Left cardiac atrium (tissue), 4 donors: Measurements from ENCODE around the gene VPS33A. TPM values are rescaled to one million over a fixed set of nuclear protein-coding genes. Genes with fewer than 3 reads are reported as not detected.

Experiments
- ATAC-seq, 2 donors: fragments of 200-7000 bp; cut with Tn5 transposase; one replicate each; pipeline ENCODE4 v1.9.1; 2020; ENCODE audit warnings: mild to moderate bottlenecking in 2 of 2, moderate library complexity in 2 of 2
- DNase-seq: peaks from one replicate; pipeline ENCODE4 v3.0.0-alpha.2; 2020
- intact Hi-C, 2 donors: fragments of 100-400 bp; cut with DNase I; formaldehyde crosslinking; loops; one replicate each; pipeline versions ENCODE4 v1.14.1 to v1.15.1; 2022 to 2023
- long read RNA-seq: library from polyadenylated mRNA; unstranded; transcript quantifications from one replicate; pipeline ENCODE4 v2.0.0, GENCODE V29; 2021
- total RNA-seq, 2 donors: library from RNA; stranded (reverse); fragmentation: NEBNext Ultra II Directional; extraction: Animal tissue kit (Norgen Biotek cat#: 25700); gene quantifications; one replicate each; pipeline ENCODE4 v1.2.1, GENCODE V29; 2021
- donor health status: DM: no; HTN: yes; CAD: no.
- donor health status: DM: no; HTN: yes; CAD: no; lungs with severe emphysema.
- donor health status: DM: yes; HTN: yes; CAD: no.
- donor health status: Dilated cardiomyopathy.

Gene VPS33A
- total RNA-seq: 10 to 100 TPM in 1 of 2 donors, 1 to 10 TPM in 1; 9.1 to 10.7 TPM
- long read RNA-seq, full-length matches to known transcripts: 32 of 39 reads
- long read RNA-seq, partial matches to known transcripts: 2 of 39 reads
- long read RNA-seq, other reads (novel, unspliced or antisense): 5 of 39 reads

- DNase-seq (peak; percentile 97), ATAC-seq (peak; percentile 98)
- intact Hi-C loops: no loop called here
These were observed at the start of gene VPS33A for GRCh38 chr12:122266230-122266901. VPS33A (minus strand) TSS chr12:122266494; CDS start chr12:122266408, 86 bp downstream.

GRCh38 chr12:122312926-122313325 is 46.6 kb upstream of the VPS33A start:
- intact Hi-C loops: no loop called here
- DNase-seq (no peak), ATAC-seq (no peak)

- DNase-seq: no peak
- ATAC-seq: no peak
- intact Hi-C loops: no loop called here
These were observed 45.4 kb upstream of the VPS33A start for GRCh38 chr12:122311696-122312095.

- DNase-seq (no peak), ATAC-seq (no peak)
- intact Hi-C loops: no loop called here
These were observed 44.5 kb upstream of the VPS33A start for GRCh38 chr12:122310626-122311333.

GRCh38 chr12:122309564-122310121 is 43.3 kb upstream of the VPS33A start:
- intact Hi-C loops: no loop called here
- DNase-seq: no peak
- no peak for ATAC-seq

- no peak for ATAC-seq
- DNase-seq: no peak
- intact Hi-C loops: no loop called here
These were observed 42.5 kb upstream of the VPS33A start for GRCh38 chr12:122308811-122309210.

- no peak for DNase-seq
- ATAC-seq: no peak
- intact Hi-C loops: no loop called here
These were observed 40.1 kb upstream of the VPS33A start for GRCh38 chr12:122306407-122306806.

- no peak for DNase-seq
- intact Hi-C loops: no loop called here
- ATAC-seq: no peak
These were observed 38.6 kb upstream of the VPS33A start for GRCh38 chr12:122304924-122305323.

GRCh38 chr12:122303068-122303467 is 36.8 kb upstream of the VPS33A start:
- ATAC-seq (no peak), DNase-seq (no peak)
- intact Hi-C loops: no loop called here

GRCh38 chr12:122298071-122298748 is 31.9 kb upstream of the VPS33A start:
- intact Hi-C loops: no loop called here

GRCh38 chr12:122297494-122297893 is 31.2 kb upstream of the VPS33A start:
- no peak for DNase-seq
- intact Hi-C loops: no loop called here
- no peak for ATAC-seq

More at GRCh38 chr12:122298071-122298748, 31.9 kb upstream of the VPS33A start:
- DNase-seq (no peak), ATAC-seq (no peak)

- intact Hi-C loops: no loop called here
- ATAC-seq (no peak), DNase-seq (no peak)
These were observed 29.6 kb upstream of the VPS33A start for GRCh38 chr12:122295877-122296276.

- DNase-seq: no peak
- intact Hi-C loops: no loop called here
- no peak for ATAC-seq
These were observed 26.8 kb upstream of the VPS33A start for GRCh38 chr12:122293081-122293480.

- no peak for DNase-seq
- intact Hi-C loops: no loop called here
- ATAC-seq: no peak
These were observed 25.1 kb upstream of the VPS33A start for GRCh38 chr12:122291431-122291830.

- ATAC-seq (no peak), DNase-seq (no peak)
- intact Hi-C loops: no loop called here
These were observed 17.4 kb upstream of the VPS33A start for GRCh38 chr12:122283680-122284079.

GRCh38 chr12:122282061-122282460 is 15.8 kb upstream of the VPS33A start:
- intact Hi-C loops: no loop called here
- ATAC-seq: peak in 1 of 2 donors; percentile 47
- DNase-seq: no peak

GRCh38 chr12:122276242-122276641 is 9.9 kb upstream of the VPS33A start:
- intact Hi-C loops: no loop called here
- ATAC-seq (no peak), DNase-seq (no peak)

- no peak for ATAC-seq
- DNase-seq: no peak
- intact Hi-C loops: no loop called here
These were observed 9.2 kb upstream of the VPS33A start for GRCh38 chr12:122275459-122275858.

- ATAC-seq (peak; percentile 45 to 53), DNase-seq (peak; percentile 28)
These were observed 436 bp downstream of the VPS33A start for GRCh38 chr12:122265886-122266229.

GRCh38 chr12:122265476-122265875 is 818 bp downstream of the VPS33A start:
- ATAC-seq (no peak), DNase-seq (no peak)
- intact Hi-C loops: no loop called here

More at GRCh38 chr12:122265886-122266229, 436 bp downstream of the VPS33A start:
- intact Hi-C loops: no loop called here
